HCT116 (cell line): ENCODE measurements around the gene GFY. TPM values are rescaled to one million over a fixed set of nuclear protein-coding genes. Genes with fewer than 3 reads are reported as not detected.
A peak's percentile ranks its signal among the peaks of the same experiment; 100 is the strongest.

Source experiments
- ATAC-seq: fragments of 200-7000 bp; cut with Tn5 transposase; 2 replicates; pipeline ENCODE4 v1.9.1; 2020; ENCODE audit warnings: mild to moderate bottlenecking, moderate library complexity
- BruUV-seq: library from RNA; stranded (reverse); fragments of 400-500 nt; replicated peaks from 2 replicates; lab custom pipeline; 2021; lab: Mats Ljungman, UMichigan
- CTCF ChIA-PET: fragments of 300-600 bp; sonication (Branson Sonifier 250); formaldehyde crosslinking; loops from one replicate; lab custom pipeline; 2021; ENCODE audit warnings: antibody characterized with exemption; lab: Charles Lee
- POLR2A ChIA-PET: fragments of 300-600, 350-600 bp; sonication (Branson Sonifier 250); formaldehyde crosslinking; loops from one replicate; lab custom pipeline; 2021; ENCODE audit warnings: antibody characterized with exemption; lab: Charles Lee
- RAD21 ChIA-PET, 2 experiments: fragments of 300-600 bp; sonication (Branson Sonifier 250); formaldehyde crosslinking; loops; one replicate each; lab custom pipeline; 2023; ENCODE audit warnings: low total read pairs in 2 of 2; ENCODE audit not compliant: uncharacterized antibody in 2 of 2, unreplicated experiment in 2 of 2, low non-redundant PET in 1 of 2; lab: Charles Lee
- DNase-seq: peaks from one replicate; pipeline ENCODE4 v3.0.0-alpha.2; 2010; ENCODE audit warnings: low read depth, low spot score
- H2AFZ ChIP-seq: fragments of 200-600 bp; shearing (Covaris generic), sonication (generic); 2 replicates; pipeline ENCODE4 v1.6.1; 2017; ENCODE audit warnings: low read depth, mixed run types, mixed read lengths, antibody characterized with exemption, low read length; ENCODE audit not compliant: poor library complexity, severe bottlenecking
- H3K27ac ChIP-seq: 2 replicates; pipeline ENCODE4 v1.5.1; 2012; ENCODE audit warnings: low read depth, low read length
- H3K27me3 ChIP-seq: fragments of 200-600 bp; sonication (generic); 2 replicates; pipeline ENCODE4 v1.6.1; 2016; ENCODE audit warnings: mixed run types, low read length, mixed read lengths; ENCODE audit not compliant: insufficient read depth
- H3K36me3 ChIP-seq, 2 experiments: fragments of 200-500 bp in 1 of 2; fragments of 200-600 bp in 1 of 2; sonication (Bioruptor generic) in 1 of 2; sonication (generic) in 1 of 2; 2 replicates each; pipeline versions ENCODE4 v1.5.1 to v1.6.1; 2014 to 2016; ENCODE audit warnings: low read length in 2 of 2, inconsistent platforms in 1 of 2, mixed read lengths in 1 of 2, mixed run types in 1 of 2; ENCODE audit not compliant: insufficient read depth in 2 of 2, control insufficient read depth in 1 of 2
- H3K4me1 ChIP-seq, 2 experiments: fragments of 200-600 bp in 1 of 2; sonication (generic) in 1 of 2; 2 replicates each; pipeline versions ENCODE4 v1.5.1 to v1.6.1; 2012 to 2017; ENCODE audit warnings: low read length in 2 of 2, inconsistent platforms in 1 of 2, mild to moderate bottlenecking in 1 of 2, mixed read lengths in 1 of 2, mixed run types in 1 of 2, moderate library complexity in 1 of 2; ENCODE audit not compliant: insufficient read depth in 2 of 2, control insufficient read depth in 1 of 2
- H3K4me2 ChIP-seq: fragments of 200-600 bp; sonication (generic); 2 replicates; pipeline ENCODE4 v1.6.1; 2017; ENCODE audit warnings: mixed run types, low read length, mixed read lengths
- H3K4me3 ChIP-seq, 2 experiments: fragments of 200-600 bp in 1 of 2; sonication (generic) in 1 of 2; replicated peaks in 1 of 2; 2 replicates each; pipeline ENCODE4 v1.5.1; 2011 to 2016; ENCODE audit warnings: low read length in 2 of 2, control low read depth in 1 of 2, low read depth in 1 of 2, mild to moderate bottlenecking in 1 of 2, mixed read lengths in 1 of 2, mixed run types in 1 of 2
- H3K79me2 ChIP-seq: fragments of 200-600 bp; sonication (generic); 2 replicates; pipeline ENCODE4 v1.6.1; 2017; ENCODE audit warnings: mild to moderate bottlenecking, mixed run types, low read length, moderate library complexity, mixed read lengths; ENCODE audit not compliant: insufficient read depth
- H3K9ac ChIP-seq: fragments of 200-600 bp; sonication (generic); 2 replicates; pipeline ENCODE4 v1.6.1; 2016; ENCODE audit warnings: low read length, mixed read lengths
- H3K9me2 ChIP-seq: fragments of 200-600 bp; sonication (generic), shearing (Covaris generic); 2 replicates; pipeline ENCODE4 v1.6.1; 2017; ENCODE audit warnings: mixed run types, mild to moderate bottlenecking, moderate library complexity; ENCODE audit not compliant: insufficient read depth
- H3K9me3 ChIP-seq, 2 experiments: fragments of 200-500 bp in 1 of 2; fragments of 200-600 bp in 1 of 2; sonication (Bioruptor generic) in 1 of 2; sonication (generic) in 1 of 2; 2 replicates each; pipeline ENCODE4 v1.6.1; 2014 to 2017; ENCODE audit warnings: low read length in 2 of 2, mixed read lengths in 2 of 2, inconsistent platforms in 1 of 2, low read depth in 1 of 2, mild to moderate bottlenecking in 1 of 2, mixed run types in 1 of 2, moderate library complexity in 1 of 2; ENCODE audit not compliant: control insufficient read depth in 1 of 2, insufficient read depth in 1 of 2
- H4K20me1 ChIP-seq: fragments of 200-600 bp; sonication (generic), shearing (Covaris generic); 2 replicates; pipeline ENCODE4 v1.6.1; 2017; ENCODE audit warnings: mixed run types, mild to moderate bottlenecking, moderate library complexity; ENCODE audit not compliant: insufficient read depth
- CBX3 ChIP-seq: IDR thresholded peaks from 2 replicates; pipeline ENCODE4 v1.6.1; 2012; ENCODE audit warnings: low read depth
- CTCF ChIP-seq, 3 experiments: fragments of 200-600 bp in 1 of 3; sonication (generic) in 1 of 3; IDR thresholded peaks in 2 of 3; conservative IDR thresholded peaks in 1 of 3; 2 replicates each; pipeline ENCODE4 v1.5.1; 2012 to 2017; ENCODE audit warnings: low read depth in 2 of 3, low read length in 2 of 3, antibody characterized with exemption in 1 of 3, borderline replicate concordance in 1 of 3, control low read depth in 1 of 3, mild to moderate bottlenecking in 1 of 3, mixed read lengths in 1 of 3, mixed run types in 1 of 3, moderate library complexity in 1 of 3; ENCODE audit not compliant: insufficient read depth in 1 of 3
- EZH2 ChIP-seq: fragments of 200-600 bp; sonication (generic); IDR thresholded peaks from 2 replicates; pipeline ENCODE4 v1.6.1; 2017; ENCODE audit warnings: antibody characterized with exemption, mixed run types
- POLR2AphosphoS5 ChIP-seq: IDR thresholded peaks from 2 replicates; pipeline ENCODE4 v1.6.1; 2011; ENCODE audit warnings: mild to moderate bottlenecking, low read depth, low read length, moderate library complexity
- RAD21 ChIP-seq: IDR thresholded peaks from 2 replicates; pipeline ENCODE4 v1.6.1; 2012; ENCODE audit warnings: low read depth, mild to moderate bottlenecking
- REST ChIP-seq: IDR thresholded peaks from 2 replicates; pipeline ENCODE4 v1.6.1; 2012; ENCODE audit warnings: low read depth
- SP1 ChIP-seq: IDR thresholded peaks from 2 replicates; pipeline ENCODE4 v1.6.1; 2012; ENCODE audit warnings: low read depth
- TCF7L2 ChIP-seq: IDR thresholded peaks from 2 replicates; pipeline ENCODE4 v1.7.0; 2011; ENCODE audit warnings: borderline replicate concordance, inconsistent platforms; ENCODE audit not compliant: insufficient read depth, insufficient read length; ENCODE audit errors: extremely low read depth
- intact Hi-C: fragments of 100-400 bp; cut with micrococcal nuclease; formaldehyde crosslinking; loops from 2 replicates; pipeline ENCODE4 v1.10.0; 2022
- total RNA-seq: library from RNA; stranded (reverse); gene quantifications from one replicate; pipeline ENCODE4 v1.2.1, GENCODE V29; 2021; ENCODE audit not compliant: unreplicated experiment

The GFY gene
- total RNA-seq, 1 experiment from 2014 or later = 2.6 TPM

GRCh38 chr19:49453013-49453756 is 28.0 kb downstream of the GFY start, which contains the start of gene ALDH16A1 (continued):
- TF ChIP-seq POLR2AphosphoS5 = peak; percentile 98
- TF ChIP-seq, all 23 proteins: peak for 9

- no peak overlapping the region for H2AFZ ChIP-seq
- no peaks in the 10 kb centered on the region for H3K27me3 ChIP-seq
- peak overlapping the region; percentile 91 for H3K27ac ChIP-seq
- peaks cover 14 to 26% of the 10 kb centered on the region in 2 experiments; a peak in 3 of 4 replicates for H3K4me1 ChIP-seq
- DNase-seq = no peak
- ATAC-seq = peak; percentile 1; the same call in 1 of the 2 replicates
- BruUV-seq = TSS peak; percentile 94
- H3K9me3 ChIP-seq = no peaks in the 10 kb centered on the region
- H3K36me3 ChIP-seq = peaks cover 6 to 7% of the 10 kb centered on the region in 2 experiments; a peak in 2 of 4 replicates
- no peaks in the 10 kb centered on the region for H3K9me2 ChIP-seq
- no peak for TF ChIP-seq CBX3
- TF ChIP-seq, all 23 proteins: peak for 0
- peak overlapping the region; percentile 99 for H3K9ac ChIP-seq
- ChIA-PET CTCF (interaction anchor here (1.0 to 2.0 kb wide), 9 partner anchors 20 to 460 kb away, joined by 3 to 11 read pairs (median 5); partner anchors contain the start of genes FLT3LG, GYS1 and RUVBL2), POLR2A (interaction anchor here (0.7 to 2.9 kb wide), 13 partner anchors 11 to 1091 kb away, joined by 3 to 17 read pairs (median 4); partner anchors contain the start of genes DKKL1, RPS11 and TMEM143), RAD21 (no interaction called here)
- peaks cover 41% of the 10 kb centered on the region for H3K79me2 ChIP-seq
- H3K4me3 ChIP-seq = peak overlapping the region; percentile 98 to 100
- intact Hi-C loops = no loop called here
- H3K4me2 ChIP-seq = peak overlapping the region; percentile 90
- no peaks in the 10 kb centered on the region for H4K20me1 ChIP-seq
Measured at GRCh38 chr19:49453757-49454240, 28.6 kb downstream of the GFY start.

GRCh38 chr19:49455773-49456172 is 30.6 kb downstream of the GFY start:
- intact Hi-C loops = no loop called here
- no peaks in the 10 kb centered on the region for H3K9me3 ChIP-seq
- H3K27ac ChIP-seq = no peak overlapping the region
- H4K20me1 ChIP-seq = no peaks in the 10 kb centered on the region
- RAD21 ChIA-PET = no interaction called here
- POLR2A ChIA-PET = interaction anchor here (1.5 kb wide), 1 partner anchor 39 kb away, joined by 5 read pairs; no protein-coding TSS in a partner anchor
- ATAC-seq (no peak), DNase-seq (no peak)
- CTCF ChIA-PET = interaction anchor here (1.5 kb wide), 1 partner anchor 18 kb away, joined by 5 read pairs; the partner anchor contains the start of gene FLT3LG
- H3K4me2 ChIP-seq = no peak overlapping the region
- H3K36me3 ChIP-seq = no peaks in the 10 kb centered on the region
- H2AFZ ChIP-seq = no peak overlapping the region
- no TSS peak for BruUV-seq
- no peaks in the 10 kb centered on the region for H3K9me2 ChIP-seq
- H3K9ac ChIP-seq = no peak overlapping the region
- peaks cover 24% of the 10 kb centered on the region for H3K79me2 ChIP-seq
- no peaks in the 10 kb centered on the region for H3K27me3 ChIP-seq
- H3K4me1 ChIP-seq = peaks cover 10 to 20% of the 10 kb centered on the region in 2 experiments; a peak in 2 of 4 replicates
- H3K4me3 ChIP-seq = no peak overlapping the region
- TF ChIP-seq EZH2 (no peak), SP1 (no peak), REST (no peak), TCF7L2 (no peak), CTCF (IDR thresholded peaks at IDR 0.05 in 2 of 3, conservative IDR thresholded peaks at IDR 0.05 in 1 of 3; ENCODE audit: borderline replicate concordance in 1 of 3, insufficient read depth in 1 of 3, low read depth in 2 of 3, low read length in 2 of 3) (no peak), RAD21 (no peak)
